Osteoblast (primary cell): Measurements from ENCODE around the gene KBTBD12. TPM values are rescaled to one million over a fixed set of nuclear protein-coding genes. Genes with fewer than 3 reads are reported as not detected.

ENCODE experiments used
- DNase-seq: peaks from one replicate; pipeline ENCODE4 v3.0.0; 2011; ENCODE audit warnings: low spot score, mixed read lengths; ENCODE audit not compliant: insufficient read length; ENCODE audit errors: missing footprints
- H2AFZ ChIP-seq: 2 replicates; pipeline ENCODE4 v1.6.0; 2011; ENCODE audit warnings: mild to moderate bottlenecking, low read length
- H3K27ac ChIP-seq: 2 replicates; pipeline ENCODE4 v1.5.1; 2011; ENCODE audit warnings: mild to moderate bottlenecking, low read depth, low read length, moderate library complexity
- H3K27me3 ChIP-seq: 2 replicates; pipeline ENCODE4 v1.6.0; 2012; ENCODE audit warnings: mild to moderate bottlenecking, control low read depth, inconsistent platforms, low read length, moderate library complexity; ENCODE audit not compliant: insufficient read depth
- H3K36me3 ChIP-seq: 2 replicates; pipeline ENCODE4 v1.5.1; 2011; ENCODE audit warnings: mild to moderate bottlenecking, low read length, control low read depth, moderate library complexity; ENCODE audit not compliant: insufficient read depth
- H3K4me1 ChIP-seq: 2 replicates; pipeline ENCODE4 v1.5.1; 2011; ENCODE audit warnings: mild to moderate bottlenecking, low read length, control low read depth, moderate library complexity; ENCODE audit not compliant: insufficient read depth
- H3K4me2 ChIP-seq: 2 replicates; pipeline ENCODE4 v1.6.0; 2011; ENCODE audit warnings: mild to moderate bottlenecking, low read length; ENCODE audit not compliant: insufficient read depth
- H3K4me3 ChIP-seq: fragments of 200-600 bp; sonication (generic); 3 replicates; pipeline ENCODE4 v1.5.1; 2012; ENCODE audit warnings: mild to moderate bottlenecking, low read length, inconsistent platforms; ENCODE audit not compliant: insufficient read depth
- H3K79me2 ChIP-seq: 2 replicates; pipeline ENCODE4 v1.6.0; 2012; ENCODE audit warnings: mild to moderate bottlenecking, low read length, control low read depth, inconsistent platforms; ENCODE audit not compliant: insufficient read depth
- H3K9me3 ChIP-seq: 2 replicates; pipeline ENCODE4 v1.5.1; 2011; ENCODE audit warnings: low read depth, low read length, control low read depth
- H4K20me1 ChIP-seq: 2 replicates; pipeline ENCODE4 v1.6.0; 2012; ENCODE audit warnings: mild to moderate bottlenecking, low read length, control low read depth; ENCODE audit not compliant: insufficient read depth
- small RNA-seq: library from RNA; depleted of rRNA; stranded (forward); fragments of <200 nt; gene quantifications from one replicate; pipeline ENCODE3, GENCODE V24; 2012
- total RNA-seq: library from RNA; depleted of rRNA; stranded (reverse); fragments of >200 nt; gene quantifications from 2 replicates; pipeline ENCODE4 v1.2.3, GENCODE V29; 2012
- TF ChIP-seq, protein P1 (sequence below): IDR thresholded peaks from 2 replicates; pipeline ENCODE4 v1.5.1; 2011; ENCODE audit warnings: mild to moderate bottlenecking, low read depth, low read length, moderate library complexity; ENCODE audit errors: extremely low read depth

The KBTBD12 gene
- total RNA-seq, 1 donor = not detected

DNA sequence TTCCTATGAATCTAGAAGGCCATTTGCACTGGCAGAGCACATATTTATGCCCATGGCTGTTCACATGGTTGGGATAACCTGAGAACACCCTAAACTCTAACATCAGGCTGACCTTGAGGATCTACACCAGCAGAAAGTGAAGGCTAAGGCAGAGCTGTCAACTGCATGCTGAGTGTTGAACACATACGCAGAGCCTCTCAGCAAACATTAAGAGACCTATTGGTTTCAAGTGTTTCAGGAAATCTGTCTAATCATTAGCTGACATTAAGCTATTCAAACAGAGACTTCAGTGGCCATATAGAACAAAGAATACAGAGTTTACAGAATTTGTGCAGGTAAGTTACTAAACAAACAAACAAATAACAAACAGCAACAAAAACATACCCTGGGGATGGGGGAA is 121.1 kb downstream of the KBTBD12 start:
- Histone ChIP-seq H3K9me3 (no peaks in the 10 kb centered on the region), H3K27ac (no peak overlapping the region), H3K36me3 (no peaks in the 10 kb centered on the region), H3K4me1 (no peaks in the 10 kb centered on the region), H3K4me2 (no peak overlapping the region), H3K79me2 (no peaks in the 10 kb centered on the region), H3K4me3 (no peak overlapping the region), H4K20me1 (no peaks in the 10 kb centered on the region), H2AFZ (no peak overlapping the region), H3K27me3 (peaks cover 29% of the 10 kb centered on the region)
- no peak for DNase-seq
- TF ChIP-seq, protein P1, sequence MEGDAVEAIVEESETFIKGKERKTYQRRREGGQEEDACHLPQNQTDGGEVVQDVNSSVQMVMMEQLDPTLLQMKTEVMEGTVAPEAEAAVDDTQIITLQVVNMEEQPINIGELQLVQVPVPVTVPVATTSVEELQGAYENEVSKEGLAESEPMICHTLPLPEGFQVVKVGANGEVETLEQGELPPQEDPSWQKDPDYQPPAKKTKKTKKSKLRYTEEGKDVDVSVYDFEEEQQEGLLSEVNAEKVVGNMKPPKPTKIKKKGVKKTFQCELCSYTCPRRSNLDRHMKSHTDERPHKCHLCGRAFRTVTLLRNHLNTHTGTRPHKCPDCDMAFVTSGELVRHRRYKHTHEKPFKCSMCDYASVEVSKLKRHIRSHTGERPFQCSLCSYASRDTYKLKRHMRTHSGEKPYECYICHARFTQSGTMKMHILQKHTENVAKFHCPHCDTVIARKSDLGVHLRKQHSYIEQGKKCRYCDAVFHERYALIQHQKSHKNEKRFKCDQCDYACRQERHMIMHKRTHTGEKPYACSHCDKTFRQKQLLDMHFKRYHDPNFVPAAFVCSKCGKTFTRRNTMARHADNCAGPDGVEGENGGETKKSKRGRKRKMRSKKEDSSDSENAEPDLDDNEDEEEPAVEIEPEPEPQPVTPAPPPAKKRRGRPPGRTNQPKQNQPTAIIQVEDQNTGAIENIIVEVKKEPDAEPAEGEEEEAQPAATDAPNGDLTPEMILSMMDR = no peak

Small RNA genes lying within 50 kb of the gene (small RNA-seq; reads per million reads assigned to genes)
- gene RNA5SP139 = not detected

Other genes starting within 250 kb of the KBTBD12 start
- gene ABTB1, start 242.3 kb upstream of the KBTBD12 start, total RNA-seq = 14.7 and 17.7 TPM in 2 replicates
- gene MGLL, start 92.7 kb upstream of the KBTBD12 start, total RNA-seq = 10.6 and 18.1 TPM in 2 replicates
- gene SEC61A1, start 137.2 kb downstream of the KBTBD12 start, total RNA-seq = 350 and 355 TPM in 2 replicates
- gene RUVBL1, start 208.6 kb downstream of the KBTBD12 start, total RNA-seq = 40.1 and 41.6 TPM in 2 replicates
- 4.4 and 5.1 TPM in 2 replicates for gene EEFSEC, start 238.2 kb downstream of the KBTBD12 start, total RNA-seq